ENCODE results near the gene LPP. TPM values are rescaled to one million over a fixed set of nuclear protein-coding genes. Genes with fewer than 3 reads are reported as not detected.

Gene LPP
- total and polyA plus RNA-seq, 9 donors = 15.9 to 280 (median 134) TPM

DNA sequence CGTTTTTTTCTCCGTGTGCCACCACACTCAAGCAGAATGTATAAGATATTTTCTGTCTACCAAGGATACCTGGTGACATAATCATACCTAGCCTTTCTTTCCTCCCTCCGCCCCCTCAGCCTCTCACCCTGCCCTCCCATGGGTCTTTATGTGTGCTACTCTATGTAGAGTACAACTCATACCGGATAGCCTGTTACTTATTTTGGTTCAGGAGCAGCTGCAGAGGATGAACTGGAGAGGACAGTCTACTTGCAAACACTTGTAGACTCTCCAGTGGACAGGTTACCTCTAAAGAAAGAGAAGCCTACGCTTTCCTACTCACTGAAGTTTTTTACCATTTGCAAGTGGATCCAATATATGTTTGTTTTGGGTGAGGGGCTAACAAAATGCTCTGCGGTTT is 671.9 kb downstream of the LPP start:
- DNase-seq = no peak
- intact Hi-C loops (cut with DNase I) = no loop called here
- H3K9me3 ChIP-seq = no peaks in the 10 kb centered on the region
- no peaks in the 10 kb centered on the region for H3K36me3 ChIP-seq
- no peak overlapping the region for H3K4me3 ChIP-seq
- H3K27me3 ChIP-seq = no peaks in the 10 kb centered on the region
- no peaks in the 10 kb centered on the region for H3K4me1 ChIP-seq (ENCODE audit: insufficient read depth)
- TF ChIP-seq, protein P1, sequence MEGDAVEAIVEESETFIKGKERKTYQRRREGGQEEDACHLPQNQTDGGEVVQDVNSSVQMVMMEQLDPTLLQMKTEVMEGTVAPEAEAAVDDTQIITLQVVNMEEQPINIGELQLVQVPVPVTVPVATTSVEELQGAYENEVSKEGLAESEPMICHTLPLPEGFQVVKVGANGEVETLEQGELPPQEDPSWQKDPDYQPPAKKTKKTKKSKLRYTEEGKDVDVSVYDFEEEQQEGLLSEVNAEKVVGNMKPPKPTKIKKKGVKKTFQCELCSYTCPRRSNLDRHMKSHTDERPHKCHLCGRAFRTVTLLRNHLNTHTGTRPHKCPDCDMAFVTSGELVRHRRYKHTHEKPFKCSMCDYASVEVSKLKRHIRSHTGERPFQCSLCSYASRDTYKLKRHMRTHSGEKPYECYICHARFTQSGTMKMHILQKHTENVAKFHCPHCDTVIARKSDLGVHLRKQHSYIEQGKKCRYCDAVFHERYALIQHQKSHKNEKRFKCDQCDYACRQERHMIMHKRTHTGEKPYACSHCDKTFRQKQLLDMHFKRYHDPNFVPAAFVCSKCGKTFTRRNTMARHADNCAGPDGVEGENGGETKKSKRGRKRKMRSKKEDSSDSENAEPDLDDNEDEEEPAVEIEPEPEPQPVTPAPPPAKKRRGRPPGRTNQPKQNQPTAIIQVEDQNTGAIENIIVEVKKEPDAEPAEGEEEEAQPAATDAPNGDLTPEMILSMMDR (IDR thresholded peaks at IDR 0.05) = no peak
- TF ChIP-seq EP300 (IDR thresholded peaks at IDR 0.05) (no peak), POLR2A (IDR thresholded peaks at IDR 0.05) (no peak)
- no peak overlapping the region for H3K27ac ChIP-seq
- 94 to 99% (median 95%) methylated on average over 6 of the region's 6 CpGs for WGBS, 3 donors

DNA sequence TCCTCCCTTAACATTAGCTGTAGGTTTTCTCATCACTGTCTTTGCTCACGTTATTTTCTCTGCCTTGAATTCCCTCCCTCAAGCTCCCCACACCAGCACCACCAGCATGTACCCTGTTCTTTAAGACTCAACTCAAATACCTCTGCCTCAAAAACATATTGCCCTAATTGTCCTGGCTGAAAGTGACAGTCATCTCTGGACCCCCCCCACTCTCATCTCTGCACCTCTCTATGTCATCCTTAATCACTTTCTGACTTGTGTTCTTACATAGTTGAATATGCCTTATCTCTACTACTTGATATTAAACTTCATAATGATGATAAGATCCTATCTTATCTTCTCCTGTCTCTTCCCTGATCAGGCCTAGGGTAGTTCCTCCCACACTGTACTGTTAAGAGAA is 672.6 kb downstream of the LPP start:
- TF ChIP-seq, protein P1 (IDR thresholded peaks at IDR 0.05) = no peak
- TF ChIP-seq POLR2A (IDR thresholded peaks at IDR 0.05) (no peak), EP300 (IDR thresholded peaks at IDR 0.05) (no peak)
- H3K4me1 ChIP-seq (ENCODE audit: insufficient read depth) = no peaks in the 10 kb centered on the region

DNA sequence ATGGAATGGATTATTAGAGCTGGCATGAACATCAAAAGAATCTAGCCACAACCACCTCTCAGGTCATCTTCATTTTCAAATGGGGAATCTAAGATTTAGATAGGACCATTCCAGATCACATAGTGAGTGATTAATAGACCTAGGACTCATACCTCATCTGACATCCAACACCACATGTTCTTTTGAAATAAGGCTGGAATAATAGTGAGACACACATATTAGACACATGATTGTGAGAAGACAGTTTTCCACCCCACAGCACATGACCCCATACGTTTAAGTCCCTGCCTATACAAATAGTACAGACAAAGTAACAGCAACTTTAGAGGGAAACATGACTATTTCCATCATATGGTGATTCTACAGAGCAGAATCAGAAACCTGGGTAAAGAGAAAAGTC is 673.1 kb downstream of the LPP start:
- no peak for DNase-seq
- Histone ChIP-seq H3K27me3 (no peaks in the 10 kb centered on the region), H3K4me1 (ENCODE audit: insufficient read depth) (no peaks in the 10 kb centered on the region), H3K27ac (no peak overlapping the region), H3K4me3 (no peak overlapping the region), H3K36me3 (no peaks in the 10 kb centered on the region), H3K9me3 (no peaks in the 10 kb centered on the region)
- WGBS, 3 donors = 83 to 97% (median 94%) methylated on average over 1 of the region's 1 CpG
- no peak for TF ChIP-seq EP300 (IDR thresholded peaks at IDR 0.05)
- TF ChIP-seq, protein P1 (IDR thresholded peaks at IDR 0.05) = no peak
- TF ChIP-seq POLR2A (IDR thresholded peaks at IDR 0.05) = no peak
- intact Hi-C loops (cut with DNase I) = no loop called here

More for the DNA sequence above, 672.6 kb downstream of the LPP start:
- no peaks in the 10 kb centered on the region for H3K36me3 ChIP-seq
- no peaks in the 10 kb centered on the region for H3K9me3 ChIP-seq
- intact Hi-C loops (cut with DNase I) = no loop called here
- no peaks in the 10 kb centered on the region for H3K27me3 ChIP-seq
- 88 to 94% (median 93%) methylated on average over 1 of the region's 1 CpG for WGBS, 3 donors
- no peak overlapping the region for H3K4me3 ChIP-seq
- no peak for DNase-seq
- no peak overlapping the region for H3K27ac ChIP-seq

DNA sequence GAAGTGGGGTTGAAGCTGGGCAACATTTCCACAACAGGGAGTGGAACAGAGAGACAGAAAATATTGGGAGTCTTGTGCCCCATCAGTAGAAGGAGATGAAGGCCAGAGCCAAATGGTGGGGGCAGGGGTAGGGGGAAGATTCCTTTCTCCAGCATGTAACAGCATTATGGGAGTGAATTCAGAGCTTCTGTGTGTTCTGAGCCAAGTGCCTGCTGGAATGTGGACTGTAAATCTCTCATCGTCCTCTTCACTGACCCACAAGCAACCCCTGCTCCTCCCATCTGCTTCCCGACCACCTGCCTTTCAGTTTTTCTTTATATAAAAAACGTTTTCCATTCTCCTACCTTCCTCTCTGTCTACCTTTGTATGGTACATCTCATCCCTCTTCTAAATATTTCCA is 673.6 kb downstream of the LPP start:
- intact Hi-C loops (cut with DNase I) = no loop called here

More for the DNA sequence above, 673.6 kb downstream of the LPP start:
- TF ChIP-seq, protein P1 (IDR thresholded peaks at IDR 0.05) = no peak
- TF ChIP-seq POLR2A (IDR thresholded peaks at IDR 0.05) (no peak), EP300 (IDR thresholded peaks at IDR 0.05) (no peak)
- H3K36me3 ChIP-seq = no peaks in the 10 kb centered on the region
- no peak overlapping the region for H3K4me3 ChIP-seq
- DNase-seq = no peak
- H3K27me3 ChIP-seq = no peaks in the 10 kb centered on the region
- no peak overlapping the region for H3K27ac ChIP-seq
- no peaks in the 10 kb centered on the region for H3K9me3 ChIP-seq
- peaks cover under 1% of the 10 kb centered on the region for H3K4me1 ChIP-seq (ENCODE audit: insufficient read depth)
- WGBS, 3 donors = 19 to 36% (median 25%) methylated on average over 3 of the region's 3 CpGs

Data from ovary (tissue), 9 donors.